Activated CD8-positive, alpha-beta memory T cell treated with anti-CD3 and anti-CD28 coated beads for 48 hours (primary cell): ENCODE measurements around the gene RELA.
A peak's percentile ranks its signal among the peaks of the same experiment; 100 is the strongest.
"Not testable (repeated sequence)": the region's sequence is repeated elsewhere in the genome, so short reads cannot be mapped to it uniquely, and the experiment has no call there.

Experiments
- DNase-seq, 3 experiments: peaks; one replicate each; pipeline ENCODE4 v3.0.0-alpha.2; 2020; ENCODE audit warnings: low read depth in 2 of 3, low spot score in 2 of 3

Gene RELA

DNA sequence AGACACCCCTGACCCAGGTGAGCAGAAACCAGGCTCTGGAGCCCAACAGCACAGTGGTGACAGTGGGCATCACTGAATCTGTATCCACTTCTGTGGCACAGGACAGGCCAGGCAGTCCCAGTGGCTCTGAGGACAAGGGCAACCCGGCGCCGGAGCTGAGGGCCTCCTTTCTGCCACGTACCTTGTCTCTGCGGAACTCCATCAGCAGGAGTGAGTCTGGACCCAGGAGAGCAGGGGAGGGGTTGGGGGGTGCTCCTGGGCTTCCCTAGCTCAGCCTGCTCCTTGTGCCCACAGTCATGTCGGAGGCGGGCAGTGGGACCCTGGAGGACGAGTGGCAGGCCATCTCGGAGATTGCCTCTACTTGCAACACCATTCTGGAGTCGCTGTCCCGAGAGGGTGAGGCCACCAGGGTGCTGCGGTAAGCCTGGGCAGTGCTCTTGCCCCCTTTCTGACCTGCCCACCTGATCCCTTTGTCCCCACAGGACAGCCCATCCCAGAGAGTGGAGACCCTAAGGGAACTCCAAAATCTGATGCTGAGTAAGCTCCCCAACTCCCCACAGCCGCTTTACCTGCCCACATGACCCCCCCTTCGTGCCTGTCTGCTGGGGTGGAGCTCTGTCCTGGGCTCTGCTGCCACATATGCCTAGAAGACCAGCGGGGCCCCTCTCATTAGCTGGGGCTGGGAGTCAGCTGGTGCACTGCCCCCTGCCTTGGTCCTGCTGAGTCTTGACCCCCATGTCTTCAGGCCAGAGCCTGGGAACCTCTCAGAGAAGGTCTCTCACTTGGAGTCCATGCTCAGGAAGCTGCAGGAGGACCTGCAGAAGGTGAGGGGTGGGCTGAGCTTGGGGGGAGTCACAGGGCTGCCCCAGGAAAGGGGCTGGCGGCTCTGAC lies 12.8 kb downstream of the RELA start:
- no peak for DNase-seq

DNA sequence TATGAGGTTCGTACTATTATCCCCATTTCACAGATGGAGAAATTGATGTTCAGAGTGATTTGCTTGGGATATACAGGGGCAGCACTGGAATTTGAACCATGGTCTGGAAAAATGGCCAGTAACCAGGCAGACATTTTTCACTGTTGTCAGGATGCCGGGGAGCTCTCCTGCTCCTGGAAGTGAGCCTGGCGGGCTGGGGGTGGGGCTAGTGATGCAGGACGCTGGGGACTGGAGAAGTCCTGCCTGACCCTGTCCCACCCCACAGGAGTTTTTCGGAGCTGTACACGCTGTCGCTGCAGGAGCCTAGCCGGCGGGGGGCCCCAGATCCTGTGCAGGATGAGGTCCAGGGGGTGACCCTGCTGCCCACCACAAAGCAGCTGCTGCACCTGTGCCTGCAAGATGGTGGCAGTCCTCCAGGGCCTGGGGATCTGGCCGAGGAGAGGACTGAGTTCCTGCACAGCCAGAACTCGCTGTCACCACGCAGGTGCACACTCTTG lies 13.7 kb downstream of the RELA start:
- DNase-seq = no peak

DNA sequence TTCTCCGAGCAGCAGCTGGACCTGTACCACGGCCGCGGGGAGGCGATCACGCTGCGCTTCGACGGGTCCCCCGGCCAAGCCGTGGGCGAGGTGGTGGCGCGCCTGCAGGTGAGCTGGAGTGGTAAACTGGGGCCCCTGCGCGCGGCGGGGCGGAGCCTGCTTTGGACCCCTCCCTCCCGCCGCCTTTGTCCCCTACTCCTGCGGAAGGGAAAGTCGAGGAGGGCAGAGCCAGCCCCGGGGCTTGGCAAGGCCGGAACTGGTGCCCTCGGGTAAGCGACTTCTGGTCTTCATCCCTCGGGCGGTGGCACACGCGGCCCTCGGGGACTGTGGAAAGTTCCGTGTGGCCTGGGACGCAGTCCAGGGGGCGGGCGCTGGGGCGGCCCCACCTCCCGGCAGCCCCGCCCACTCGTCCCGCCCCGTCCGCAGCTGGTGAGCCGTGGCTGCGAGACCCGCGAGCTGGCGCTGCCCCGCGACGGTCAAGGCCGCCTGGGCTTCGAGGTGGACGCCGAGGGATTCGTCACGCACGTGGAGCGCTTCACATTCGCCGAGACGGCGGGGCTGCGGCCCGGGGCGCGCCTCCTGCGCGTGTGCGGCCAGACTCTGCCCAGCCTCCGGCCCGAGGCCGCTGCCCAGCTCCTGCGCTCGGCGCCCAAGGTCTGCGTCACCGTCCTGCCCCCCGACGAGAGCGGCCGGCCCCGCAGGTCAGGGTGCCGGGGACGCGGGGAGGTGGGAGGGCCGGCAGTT lies 15.6 kb downstream of the RELA start:
- DNase-seq = no peak

DNA sequence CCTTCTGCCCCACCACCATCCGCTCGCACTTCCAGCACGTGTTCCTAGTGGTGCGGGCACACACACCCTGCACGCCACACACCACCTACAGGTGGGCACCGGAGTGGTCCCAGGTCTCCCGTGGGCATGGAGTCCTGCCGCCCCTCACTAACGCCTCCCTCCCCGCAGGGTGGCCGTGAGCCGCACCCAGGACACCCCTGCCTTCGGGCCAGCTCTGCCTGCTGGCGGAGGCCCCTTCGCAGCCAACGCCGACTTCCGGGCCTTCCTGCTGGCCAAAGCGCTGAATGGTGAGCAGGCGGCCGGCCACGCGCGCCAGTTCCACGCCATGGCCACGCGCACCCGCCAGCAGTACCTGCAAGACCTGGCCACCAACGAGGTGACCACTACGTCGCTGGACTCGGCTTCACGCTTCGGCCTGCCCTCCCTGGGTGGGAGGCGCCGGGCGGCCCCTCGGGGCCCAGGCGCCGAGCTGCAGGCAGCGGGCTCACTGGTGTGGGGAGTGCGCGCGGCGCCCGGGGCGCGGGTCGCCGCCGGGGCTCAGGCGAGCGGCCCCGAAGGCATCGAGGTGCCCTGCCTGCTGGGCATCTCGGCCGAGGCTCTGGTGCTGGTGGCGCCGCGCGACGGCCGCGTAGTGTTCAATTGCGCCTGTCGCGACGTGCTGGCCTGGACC lies 16.3 kb downstream of the RELA start:
- no peak for DNase-seq

DNA sequence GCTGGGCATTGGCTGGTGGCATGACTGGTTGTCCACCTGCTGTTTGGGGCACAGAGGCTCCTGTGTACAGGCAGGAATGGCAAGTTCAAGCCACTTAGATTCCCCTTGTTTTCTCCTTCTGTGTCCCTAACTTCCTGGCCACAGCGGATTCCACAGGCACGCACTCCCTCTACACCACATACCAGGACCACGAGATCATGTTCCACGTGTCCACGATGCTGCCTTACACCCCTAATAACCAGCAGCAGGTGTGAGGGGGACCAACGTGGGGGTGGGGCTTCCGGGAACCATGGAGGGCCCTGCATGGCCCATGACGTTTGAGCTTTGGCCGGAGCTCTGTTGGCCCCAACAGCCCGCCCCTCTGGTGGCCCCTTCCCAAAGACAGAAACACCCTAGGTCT lies 17.0 kb downstream of the RELA start:
- DNase-seq = no peak

DNA sequence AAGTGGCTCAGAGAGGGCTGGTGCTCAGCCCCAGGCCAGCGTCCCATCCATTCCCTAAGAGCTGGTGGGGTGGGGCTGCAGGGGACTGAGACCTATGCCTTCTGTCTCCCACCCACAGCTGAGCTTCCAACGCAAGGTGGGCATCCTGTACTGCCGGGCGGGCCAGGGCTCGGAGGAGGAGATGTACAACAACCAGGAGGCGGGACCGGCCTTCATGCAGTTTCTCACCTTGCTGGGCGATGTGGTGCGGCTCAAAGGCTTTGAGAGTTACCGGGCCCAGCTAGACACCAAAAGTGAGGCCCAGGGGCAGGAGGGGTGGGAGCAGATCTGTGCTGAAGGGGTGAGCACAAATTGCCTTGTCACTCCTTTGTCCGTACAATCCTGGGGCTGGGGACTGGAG lies 17.9 kb downstream of the RELA start:
- DNase-seq = no peak

DNA sequence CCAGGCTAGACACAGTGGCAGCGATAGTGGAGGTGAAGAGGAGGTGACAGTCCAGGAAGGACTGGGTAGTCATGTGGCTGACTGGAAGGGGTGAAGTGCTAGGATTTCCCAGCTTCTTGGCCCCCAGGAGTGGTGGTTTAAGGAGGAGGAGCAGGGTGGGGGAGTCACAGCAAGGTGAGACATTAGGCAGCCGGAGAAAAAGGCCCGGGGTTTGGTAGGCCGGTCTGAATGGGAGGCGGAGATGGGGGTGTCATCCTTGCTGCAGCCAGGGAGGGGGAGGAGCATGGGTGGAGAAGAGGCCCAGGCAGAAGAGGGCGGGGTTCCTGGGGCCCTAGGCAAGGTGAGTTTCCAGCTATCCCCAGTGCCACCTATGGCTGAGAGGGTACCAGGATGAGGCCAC lies 18.7 kb downstream of the RELA start:
- no peak for DNase-seq

DNA sequence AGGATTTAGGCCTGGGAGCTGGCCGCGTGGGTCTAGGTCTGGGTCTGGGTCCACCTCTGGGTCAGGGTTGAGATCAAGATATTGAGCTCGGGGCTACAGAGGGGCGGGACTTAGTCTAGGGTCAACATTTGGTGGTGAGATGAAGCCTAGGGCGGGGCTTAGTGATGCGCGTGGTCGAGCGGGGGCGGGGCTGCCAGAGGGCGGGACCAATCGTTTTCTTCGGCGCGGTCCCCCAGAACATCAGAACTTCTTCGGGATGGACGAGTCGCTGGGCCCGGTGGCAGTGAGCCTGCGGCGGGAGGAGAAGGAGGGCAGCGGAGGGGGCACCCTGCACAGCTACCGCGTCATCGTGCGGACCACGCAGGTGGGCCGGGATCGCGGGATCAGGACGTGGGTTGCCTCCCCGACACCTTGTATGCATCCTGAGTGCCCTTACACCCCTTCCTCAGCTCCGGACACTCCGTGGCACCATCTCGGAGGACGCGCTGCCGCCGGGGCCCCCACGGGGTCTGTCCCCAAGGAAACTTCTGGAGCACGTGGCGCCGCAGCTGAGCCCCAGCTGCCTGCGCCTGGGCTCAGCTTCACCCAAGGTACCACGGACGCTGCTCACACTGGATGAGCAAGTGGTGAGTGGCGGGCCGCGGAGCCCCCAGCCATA lies 20.6 kb downstream of the RELA start:
- DNase-seq = no peak

DNA sequence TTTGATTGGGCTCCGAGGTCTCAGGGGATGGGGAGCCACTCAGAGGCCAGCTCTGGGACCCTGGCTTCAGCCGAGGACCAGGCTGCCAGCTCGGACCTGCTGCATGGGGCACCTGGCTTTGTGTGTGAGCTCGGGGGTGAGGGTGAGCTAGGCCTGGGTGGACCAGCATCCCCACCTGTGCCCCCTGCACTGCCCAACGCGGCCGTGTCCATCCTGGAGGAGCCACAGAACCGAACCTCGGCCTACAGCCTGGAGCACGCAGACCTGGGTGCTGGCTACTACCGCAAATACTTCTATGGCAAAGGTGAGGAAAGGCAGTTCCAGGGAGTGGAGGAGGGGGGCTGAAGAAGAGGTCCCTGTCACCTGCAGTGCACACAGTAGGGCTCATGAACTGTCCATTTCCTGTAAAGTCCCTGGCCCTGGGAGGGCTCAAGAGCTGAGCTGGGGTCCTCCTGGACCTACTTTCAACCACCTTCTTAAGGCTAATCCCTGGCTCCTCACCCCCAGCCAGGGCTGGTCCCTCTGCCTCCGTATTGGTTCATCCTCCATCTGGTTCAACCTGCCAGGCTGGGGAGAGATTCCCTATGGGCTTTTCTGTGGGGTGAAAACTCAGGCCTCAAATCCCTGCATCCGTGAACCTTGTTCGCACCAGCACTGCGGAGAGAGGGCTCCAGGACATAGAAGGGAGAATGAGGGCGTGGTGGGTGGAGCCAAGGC lies 21.3 kb downstream of the RELA start:
- DNase-seq = no peak

DNA sequence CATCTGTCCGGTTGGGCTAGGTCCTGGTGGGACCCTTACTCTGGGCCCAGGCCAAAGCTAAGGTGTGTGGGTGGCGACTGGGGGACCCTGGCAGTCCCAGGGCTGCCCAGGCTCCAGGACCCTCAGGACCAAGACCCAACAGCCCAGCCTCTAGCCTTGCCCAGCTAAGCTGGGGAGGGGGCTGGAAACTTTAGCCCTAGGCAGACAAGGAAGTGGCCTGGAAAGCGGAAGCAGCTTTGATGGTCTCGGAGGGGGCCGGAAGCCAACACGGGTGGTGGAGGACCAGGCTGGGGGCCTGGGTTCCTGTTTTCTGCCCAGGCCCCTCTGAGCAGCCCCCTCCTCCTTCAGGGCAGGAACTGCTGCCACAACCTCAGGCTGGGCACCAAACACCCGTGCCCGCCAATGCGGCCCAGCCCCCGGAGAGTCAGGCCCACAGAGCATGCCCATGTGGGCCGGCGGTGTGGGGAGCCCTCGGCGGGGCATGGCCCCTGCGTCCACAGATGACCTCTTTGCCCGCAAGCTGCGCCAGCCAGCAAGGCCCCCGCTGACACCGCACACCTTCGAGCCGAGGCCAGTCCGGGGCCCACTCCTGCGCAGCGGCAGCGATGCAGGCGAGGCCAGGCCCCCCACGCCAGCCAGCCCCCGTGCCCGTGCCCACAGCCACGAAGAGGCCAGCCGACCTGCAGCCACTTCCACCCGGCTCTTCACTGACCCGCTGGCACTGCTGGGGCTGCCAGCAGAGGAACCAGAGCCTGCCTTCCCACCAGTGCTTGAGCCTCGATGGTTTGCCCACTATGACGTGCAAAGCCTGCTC lies 22.0 kb downstream of the RELA start:
- DNase-seq = no peak

DNA sequence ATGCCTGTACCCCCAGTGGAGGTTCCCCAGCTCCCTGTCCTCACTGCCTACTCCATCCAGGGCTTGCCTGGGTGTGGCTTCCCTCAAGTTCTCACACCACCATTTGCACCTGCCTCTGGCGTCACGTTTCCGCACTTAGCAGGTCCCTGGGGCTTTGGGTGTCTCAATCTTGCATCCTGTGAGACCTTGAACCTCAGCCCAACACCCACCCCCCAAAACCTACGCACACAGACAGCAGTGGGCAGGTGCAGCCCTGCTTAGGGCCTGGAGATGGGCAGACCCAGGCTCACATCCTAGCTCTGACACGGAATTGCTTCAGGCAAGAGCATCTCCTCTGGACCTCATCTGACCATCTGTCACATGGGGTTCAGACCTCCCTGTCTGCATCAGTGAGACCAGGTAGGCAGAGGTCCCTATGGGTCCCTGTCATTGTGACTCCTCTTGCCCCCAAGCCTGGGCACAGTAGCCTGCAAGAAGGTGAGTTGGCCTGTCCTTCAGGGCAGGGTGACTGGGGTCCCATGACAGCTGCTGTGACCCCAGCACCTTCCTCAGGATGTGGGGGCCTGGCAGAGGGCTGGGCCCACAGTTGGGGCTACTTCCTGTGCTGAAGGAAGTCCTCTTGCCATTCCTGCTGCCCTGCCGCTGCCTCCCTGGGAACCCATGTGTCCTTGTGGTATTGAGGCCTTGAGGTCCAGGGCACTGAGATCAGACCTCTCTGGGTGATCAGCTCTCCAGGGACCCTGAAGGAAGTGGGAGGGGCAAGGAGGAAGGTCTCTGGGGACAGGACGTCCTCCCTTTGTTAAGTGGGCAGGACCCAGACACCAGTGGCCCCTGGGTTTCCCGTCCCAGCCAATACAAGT lies 22.9 kb downstream of the RELA start:
- DNase-seq = no peak

DNA sequence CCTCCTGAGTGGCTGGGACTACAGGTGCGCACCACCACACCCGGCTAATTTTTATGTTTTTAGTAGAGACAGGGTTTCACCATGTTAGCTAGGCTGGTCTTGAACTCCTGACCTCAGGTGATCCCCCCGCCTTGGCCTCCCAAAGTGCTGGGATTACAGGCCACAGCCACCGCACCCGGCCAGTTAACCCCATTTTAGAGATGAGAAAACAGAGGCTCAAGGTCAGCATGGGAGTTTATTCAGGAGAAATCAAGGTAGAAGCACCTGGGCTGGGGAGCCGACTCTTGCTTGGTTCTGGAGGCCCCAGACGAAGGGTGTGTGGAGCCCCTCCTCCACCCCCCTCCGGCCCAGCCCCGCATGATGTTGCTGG lies 23.5 kb downstream of the RELA start:
- DNase-seq = not testable (repeated sequence)

DNA sequence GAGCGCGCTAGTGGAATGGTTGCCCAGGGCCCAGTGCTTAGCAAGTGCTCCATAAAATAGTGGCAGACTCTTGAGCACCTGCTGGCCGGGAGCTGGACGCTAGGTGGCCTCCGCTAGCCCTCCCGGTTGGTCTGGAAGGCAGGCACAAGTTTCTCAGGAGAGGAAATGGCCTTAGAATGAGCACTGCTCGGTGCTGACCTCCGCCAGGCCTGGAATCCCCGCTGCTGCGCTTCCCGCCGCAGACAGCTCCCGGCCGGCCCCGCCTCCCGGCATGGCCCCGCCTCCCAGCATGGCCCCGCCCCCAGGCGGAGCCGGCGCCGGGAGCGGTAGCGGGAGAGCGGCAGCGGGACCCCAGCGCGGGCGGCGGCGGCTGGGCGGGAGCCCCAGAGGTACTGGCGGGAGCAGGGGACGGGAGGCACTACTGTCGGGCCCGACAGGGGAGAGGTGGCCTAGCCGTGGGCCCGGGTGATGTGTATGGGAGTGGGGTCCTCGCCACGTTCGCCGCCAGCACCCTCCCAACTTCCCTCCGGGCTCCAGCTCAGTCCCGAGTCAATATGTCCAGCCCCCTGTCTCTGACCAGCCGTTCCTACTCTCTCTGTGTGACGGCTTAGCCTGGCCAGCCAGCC lies 24.8 kb downstream of the RELA start, which contains the start of gene SIPA1:
SIPA1 (plus strand) TSS at position 308 of the 626 bp plus-strand sequence. CDS start 2,821 bp downstream, outside the sequence.
- peak; percentile 56 to 68 (median 63) for DNase-seq

DNA sequence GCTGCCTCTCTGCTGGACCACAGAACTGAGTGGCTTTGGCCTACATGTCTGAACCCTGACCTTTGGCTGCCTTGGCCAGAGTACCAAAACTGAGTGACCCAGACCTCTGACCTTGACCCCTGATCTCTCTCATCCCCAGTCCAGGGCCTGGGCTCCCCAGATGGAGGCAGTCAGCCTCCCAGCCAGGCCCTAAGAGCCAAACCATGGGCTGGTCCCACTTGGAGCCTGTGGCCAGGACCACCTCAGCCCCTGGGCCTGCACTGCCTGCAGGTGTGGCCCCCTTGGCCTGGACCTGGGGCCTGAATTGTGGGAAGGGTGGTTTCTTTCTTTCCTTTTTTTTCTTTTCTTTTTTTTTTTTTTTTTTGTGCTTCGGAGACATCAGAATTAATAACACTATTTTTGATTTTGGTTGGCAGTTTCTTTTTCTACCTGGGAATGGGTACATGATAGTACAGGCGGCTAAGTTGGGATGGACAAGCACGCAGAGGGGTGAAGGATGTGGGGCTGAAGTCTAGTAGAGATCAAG lies 25.6 kb downstream of the RELA start:
- DNase-seq = no peak

DNA sequence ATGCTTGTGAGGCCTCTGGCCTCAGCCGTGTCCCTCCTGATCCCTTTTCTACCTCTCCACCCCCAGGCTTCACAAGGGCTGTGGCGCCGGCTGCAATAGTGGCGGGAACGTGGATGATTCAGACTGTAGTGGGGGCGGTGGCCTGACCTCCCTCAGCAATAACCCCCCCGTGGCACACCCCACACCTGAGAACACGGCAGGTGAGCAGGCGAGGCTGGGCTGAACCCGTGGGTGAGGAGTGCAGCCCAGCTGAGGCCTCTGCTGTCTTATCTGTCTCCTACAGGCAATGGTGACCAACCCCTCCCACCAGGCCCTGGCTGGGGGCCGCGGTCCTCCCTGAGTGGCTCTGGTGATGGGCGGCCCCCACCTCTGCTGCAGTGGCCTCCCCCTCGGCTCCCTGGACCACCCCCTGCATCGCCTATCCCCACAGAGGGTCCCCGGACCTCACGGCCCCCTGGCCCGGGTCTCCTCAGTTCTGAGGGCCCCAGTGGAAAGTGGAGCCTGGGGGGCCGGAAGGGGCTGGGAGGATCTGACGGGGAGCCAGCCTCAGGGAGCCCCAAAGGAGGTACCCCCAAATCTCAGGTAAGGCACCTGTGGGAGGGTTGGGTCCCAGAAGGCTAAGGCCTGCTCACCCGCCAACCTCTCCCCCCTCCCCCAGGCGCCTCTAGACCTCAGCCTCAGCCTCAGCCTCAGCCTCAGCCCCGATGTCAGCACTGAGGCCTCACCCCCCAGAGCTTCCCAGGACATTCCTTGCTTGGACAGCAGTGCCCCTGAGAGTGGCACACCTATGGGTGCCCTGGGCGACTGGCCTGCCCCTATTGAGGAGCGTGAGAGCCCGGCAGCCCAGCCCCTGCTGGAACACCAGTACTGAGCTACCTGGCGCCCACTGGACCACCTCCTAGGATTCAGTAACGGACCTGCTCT lies 26.3 kb downstream of the RELA start:
- DNase-seq = no peak

DNA sequence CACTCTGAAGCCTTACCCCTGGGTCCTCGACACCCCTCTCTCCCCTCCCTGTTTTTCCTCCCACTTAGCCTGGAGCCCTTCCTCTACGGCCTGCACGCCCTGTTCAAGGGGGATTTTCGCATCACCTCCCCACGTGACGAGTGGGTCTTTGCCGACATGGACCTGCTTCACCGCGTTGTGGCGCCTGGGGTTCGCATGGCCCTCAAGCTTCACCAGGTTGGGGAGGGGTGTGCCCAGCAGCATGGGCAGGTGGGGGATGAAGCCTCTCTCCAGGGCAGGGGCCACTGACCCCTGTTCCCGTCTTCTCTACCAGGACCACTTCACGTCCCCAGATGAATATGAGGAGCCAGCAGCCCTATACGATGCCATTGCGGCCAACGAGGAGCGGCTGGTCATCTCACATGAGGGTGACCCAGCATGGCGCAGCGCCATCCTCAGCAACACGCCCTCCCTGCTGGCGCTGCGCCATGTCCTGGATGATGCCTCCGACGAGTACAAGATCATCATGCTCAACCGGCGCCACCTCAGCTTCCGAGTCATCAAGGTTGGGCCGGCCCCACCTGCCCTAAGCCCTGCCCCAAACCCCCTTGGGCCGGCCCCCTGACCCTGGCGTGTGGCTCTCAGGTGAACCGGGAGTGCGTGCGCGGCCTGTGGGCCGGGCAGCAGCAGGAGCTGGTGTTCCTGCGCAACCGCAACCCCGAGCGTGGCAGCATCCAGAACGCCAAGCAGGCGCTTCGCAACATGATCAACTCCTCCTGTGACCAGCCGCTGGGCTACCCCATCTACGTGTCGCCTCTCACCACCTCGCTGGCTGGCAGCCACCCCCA lies 27.6 kb downstream of the RELA start:
- no peak for DNase-seq
